Neural progenitor cell (in vitro differentiated cells): ENCODE measurements around the gene CYP26B1.
A peak's percentile ranks its signal among the peaks of the same experiment; 100 is the strongest.

Experiments used
- CTCF ChIP-seq: fragments of 200-600 bp; sonication (generic); IDR thresholded peaks from 2 replicates; pipeline ENCODE4 v1.5.1; 2017; ENCODE audit warnings: antibody characterized with exemption, mild to moderate bottlenecking
- EZH2 ChIP-seq: fragments of 200-600 bp; sonication (generic); IDR thresholded peaks from 2 replicates; pipeline ENCODE4 v1.6.1; 2017; ENCODE audit warnings: antibody characterized with exemption, mild to moderate bottlenecking, moderate library complexity
- EZH2phosphoT487 ChIP-seq: fragments of 200-600 bp; sonication (generic); IDR thresholded peaks from 2 replicates; pipeline ENCODE4 v1.6.1; 2017; ENCODE audit warnings: antibody characterized with exemption

- TF ChIP-seq CTCF (no peak), EZH2 (peak; percentile 10), EZH2phosphoT487 (no peak)
These were observed 1.9 kb downstream of the CYP26B1 start for GRCh38 chr2:72145658-72146329.
